ENCODE data around the gene GXYLT2.

Gene GXYLT2

GRCh38 chr3:72942427-72942826 is 54.6 kb downstream of the GXYLT2 start:
- no peaks in the 10 kb centered on the region for H3K79me2 ChIP-seq (ENCODE audit: low read length)

GRCh38 chr3:72944696-72945095 is 56.9 kb downstream of the GXYLT2 start:
- Histone ChIP-seq H3K4me1 (ENCODE audit: low read length) (no peaks in the 10 kb centered on the region), H4K20me1 (ENCODE audit: insufficient read depth, low read length) (no peaks in the 10 kb centered on the region), H2AFZ (ENCODE audit: low read length) (no peak overlapping the region), H3F3A (ENCODE audit: insufficient read depth, low read length) (no peaks in the 10 kb centered on the region), H3K4me3 (ENCODE audit: low read length) (no peak overlapping the region), H3K4me2 (ENCODE audit: low read depth, low read length) (no peak overlapping the region), H3K36me3 (replicated peaks; ENCODE audit: insufficient read depth, low read length) (no peaks in the 10 kb centered on the region), H3K9me2 (replicated peaks; ENCODE audit: insufficient read depth, low read length) (no peaks in the 10 kb centered on the region), H3K27me3 (replicated peaks; ENCODE audit: insufficient read depth, low read length) (no peaks in the 10 kb centered on the region), H3K79me2 (ENCODE audit: low read length) (no peaks in the 10 kb centered on the region), H3K9me3 (replicated peaks; ENCODE audit: insufficient read depth, low read length) (no peaks in the 10 kb centered on the region), H3K27ac (ENCODE audit: low read length) (no peak overlapping the region), H3K9ac (ENCODE audit: low read length) (no peak overlapping the region)
- TF ChIP-seq EZH2 (optimal IDR thresholded peaks at IDR 0.05; ENCODE audit: low read depth, low read length) (no peak), EZH2phosphoT487 (IDR thresholded peaks at IDR 0.05; ENCODE audit: low read length) (no peak)
- DNase-seq, result no peak

More at GRCh38 chr3:72942427-72942826, 54.6 kb downstream of the GXYLT2 start:
- TF ChIP-seq CTCF (IDR thresholded peaks at IDR 0.05; ENCODE audit: low read length) (no peak), EZH2phosphoT487 (IDR thresholded peaks at IDR 0.05; ENCODE audit: low read length) (no peak), EZH2 (optimal IDR thresholded peaks at IDR 0.05; ENCODE audit: low read depth, low read length) (no peak)
- no peak for DNase-seq
- Histone ChIP-seq H3K36me3 (replicated peaks; ENCODE audit: insufficient read depth, low read length) (no peaks in the 10 kb centered on the region), H3K4me3 (ENCODE audit: low read length) (no peak overlapping the region), H3K27me3 (replicated peaks; ENCODE audit: insufficient read depth, low read length) (no peaks in the 10 kb centered on the region), H3F3A (ENCODE audit: insufficient read depth, low read length) (no peaks in the 10 kb centered on the region), H3K9me3 (replicated peaks; ENCODE audit: insufficient read depth, low read length) (no peaks in the 10 kb centered on the region), H3K4me1 (ENCODE audit: low read length) (no peaks in the 10 kb centered on the region), H2AFZ (ENCODE audit: low read length) (no peak overlapping the region), H3K4me2 (ENCODE audit: low read depth, low read length) (no peak overlapping the region), H3K9ac (ENCODE audit: low read length) (no peak overlapping the region), H3K9me2 (replicated peaks; ENCODE audit: insufficient read depth, low read length) (no peaks in the 10 kb centered on the region), H4K20me1 (ENCODE audit: insufficient read depth, low read length) (no peaks in the 10 kb centered on the region), H3K27ac (ENCODE audit: low read length) (no peak overlapping the region)

GRCh38 chr3:72947715-72948490 is 60.1 kb downstream of the GXYLT2 start:
- no peak for TF ChIP-seq EZH2 (optimal IDR thresholded peaks at IDR 0.05; ENCODE audit: low read depth, low read length)
- no peak for TF ChIP-seq CTCF (IDR thresholded peaks at IDR 0.05; ENCODE audit: low read length)
- TF ChIP-seq EZH2phosphoT487 (IDR thresholded peaks at IDR 0.05; ENCODE audit: low read length), result no peak
- Histone ChIP-seq H3K27me3 (replicated peaks; ENCODE audit: insufficient read depth, low read length) (no peaks in the 10 kb centered on the region), H3K4me3 (ENCODE audit: low read length) (no peak overlapping the region), H3F3A (ENCODE audit: insufficient read depth, low read length) (no peaks in the 10 kb centered on the region), H4K20me1 (ENCODE audit: insufficient read depth, low read length) (no peaks in the 10 kb centered on the region), H3K9me2 (replicated peaks; ENCODE audit: insufficient read depth, low read length) (no peaks in the 10 kb centered on the region), H3K27ac (ENCODE audit: low read length) (no peak overlapping the region), H3K4me2 (ENCODE audit: low read depth, low read length) (no peak overlapping the region), H3K36me3 (replicated peaks; ENCODE audit: insufficient read depth, low read length) (no peaks in the 10 kb centered on the region), H3K4me1 (ENCODE audit: low read length) (no peaks in the 10 kb centered on the region), H3K9me3 (replicated peaks; ENCODE audit: insufficient read depth, low read length) (no peaks in the 10 kb centered on the region), H3K79me2 (ENCODE audit: low read length) (no peaks in the 10 kb centered on the region), H3K9ac (ENCODE audit: low read length) (no peak overlapping the region), H2AFZ (ENCODE audit: low read length) (no peak overlapping the region)
- no peak for DNase-seq

GRCh38 chr3:72949016-72949415 is 61.2 kb downstream of the GXYLT2 start:
- TF ChIP-seq EZH2 (optimal IDR thresholded peaks at IDR 0.05; ENCODE audit: low read depth, low read length) (no peak), EZH2phosphoT487 (IDR thresholded peaks at IDR 0.05; ENCODE audit: low read length) (no peak), CTCF (IDR thresholded peaks at IDR 0.05; ENCODE audit: low read length) (no peak)
- Histone ChIP-seq H4K20me1 (ENCODE audit: insufficient read depth, low read length) (no peaks in the 10 kb centered on the region), H2AFZ (ENCODE audit: low read length) (no peak overlapping the region), H3K9ac (ENCODE audit: low read length) (no peak overlapping the region), H3K4me2 (ENCODE audit: low read depth, low read length) (no peak overlapping the region), H3F3A (ENCODE audit: insufficient read depth, low read length) (no peaks in the 10 kb centered on the region), H3K4me3 (ENCODE audit: low read length) (no peak overlapping the region), H3K36me3 (replicated peaks; ENCODE audit: insufficient read depth, low read length) (no peaks in the 10 kb centered on the region), H3K79me2 (ENCODE audit: low read length) (no peaks in the 10 kb centered on the region), H3K27me3 (replicated peaks; ENCODE audit: insufficient read depth, low read length) (no peaks in the 10 kb centered on the region), H3K9me3 (replicated peaks; ENCODE audit: insufficient read depth, low read length) (no peaks in the 10 kb centered on the region), H3K27ac (ENCODE audit: low read length) (no peak overlapping the region), H3K9me2 (replicated peaks; ENCODE audit: insufficient read depth, low read length) (no peaks in the 10 kb centered on the region), H3K4me1 (ENCODE audit: low read length) (no peaks in the 10 kb centered on the region)
- DNase-seq, result no peak
